Panc1 (cell line): ENCODE measurements around the gene ZNF200.

Source experiments
- POLR2AphosphoS5 ChIP-seq: IDR thresholded peaks from 2 replicates; pipeline ENCODE4 v1.6.1; 2012; ENCODE audit warnings: mild to moderate bottlenecking, low read depth, low read length, moderate library complexity
- TF ChIP-seq, protein P1 (sequence below): fragments of 450-650 bp; IDR thresholded peaks from 2 replicates; pipeline ENCODE4 v1.5.1; 2017; ENCODE audit warnings: mild to moderate bottlenecking

- TF ChIP-seq POLR2AphosphoS5, result no peak
- TF ChIP-seq, protein P1, sequence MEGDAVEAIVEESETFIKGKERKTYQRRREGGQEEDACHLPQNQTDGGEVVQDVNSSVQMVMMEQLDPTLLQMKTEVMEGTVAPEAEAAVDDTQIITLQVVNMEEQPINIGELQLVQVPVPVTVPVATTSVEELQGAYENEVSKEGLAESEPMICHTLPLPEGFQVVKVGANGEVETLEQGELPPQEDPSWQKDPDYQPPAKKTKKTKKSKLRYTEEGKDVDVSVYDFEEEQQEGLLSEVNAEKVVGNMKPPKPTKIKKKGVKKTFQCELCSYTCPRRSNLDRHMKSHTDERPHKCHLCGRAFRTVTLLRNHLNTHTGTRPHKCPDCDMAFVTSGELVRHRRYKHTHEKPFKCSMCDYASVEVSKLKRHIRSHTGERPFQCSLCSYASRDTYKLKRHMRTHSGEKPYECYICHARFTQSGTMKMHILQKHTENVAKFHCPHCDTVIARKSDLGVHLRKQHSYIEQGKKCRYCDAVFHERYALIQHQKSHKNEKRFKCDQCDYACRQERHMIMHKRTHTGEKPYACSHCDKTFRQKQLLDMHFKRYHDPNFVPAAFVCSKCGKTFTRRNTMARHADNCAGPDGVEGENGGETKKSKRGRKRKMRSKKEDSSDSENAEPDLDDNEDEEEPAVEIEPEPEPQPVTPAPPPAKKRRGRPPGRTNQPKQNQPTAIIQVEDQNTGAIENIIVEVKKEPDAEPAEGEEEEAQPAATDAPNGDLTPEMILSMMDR, result no peak
These were observed 23.0 kb downstream of the ZNF200 start for GRCh38 chr16:3212006-3212405.
